ENCODE results near the gene DNAJC1. TPM values are rescaled to one million over a fixed set of nuclear protein-coding genes. Genes with fewer than 3 reads are reported as not detected.

The DNAJC1 gene
- polyA plus RNA-seq, 1 donor (not counting 4 experiments of a cell fraction or from before 2014, with no cell fraction given), result 24.8 TPM

- Histone ChIP-seq H3K79me2 (ENCODE audit: control insufficient read depth, insufficient read depth, low read length) (no peaks in the 10 kb centered on the region), H3K27me3 (ENCODE audit: control insufficient read depth, extremely low read depth, insufficient read depth, low read length) (no peaks in the 10 kb centered on the region), H3K9me1 (ENCODE audit: control insufficient read depth, extremely low read depth, insufficient read depth, low read length) (no peaks in the 10 kb centered on the region), H3K4me3 (ENCODE audit: control insufficient read depth in 2 of 3, extremely low read depth in 1 of 3, insufficient read depth in 2 of 3, low read depth in 1 of 3, low read length in 3 of 3) (no peak overlapping the region), H3K27ac (ENCODE audit: control insufficient read depth, insufficient read depth, low read length) (no peak overlapping the region), H3K9me3 (ENCODE audit: control insufficient read depth, low read depth, low read length) (no peaks in the 10 kb centered on the region), H2AFZ (ENCODE audit: control insufficient read depth, low read length) (no peak overlapping the region), H3K36me3 (ENCODE audit: control insufficient read depth in 2 of 2, extremely low read depth in 1 of 2, insufficient read depth in 2 of 2, low read length in 2 of 2) (peaks cover 0 to 3% of the 10 kb centered on the region in 2 experiments), H3K4me2 (ENCODE audit: control insufficient read depth, extremely low read depth, insufficient read depth, low read depth, low read length) (no peak overlapping the region), H4K20me1 (ENCODE audit: control insufficient read depth, extremely low read depth, insufficient read depth, low read length) (no peaks in the 10 kb centered on the region), H3K4me1 (ENCODE audit: control insufficient read depth, extremely low read depth, insufficient read depth, low read length) (peaks cover 25% of the 10 kb centered on the region), H3K9ac (ENCODE audit: control insufficient read depth, extremely low read depth, insufficient read depth, low read length) (no peak overlapping the region)
- no peak for FAIRE-seq
- dilution Hi-C loops (cut with MboI; ENCODE audit: extremely low pct_ligation_motif_present, low sequenced_read_pairs), result no loop called here
- TF ChIP-seq EZH2 (IDR thresholded peaks at IDR 0.05; ENCODE audit: low read length), result no peak
- no peak for TF ChIP-seq CTCF (optimal IDR thresholded peaks at IDR 0.05 in 1 of 3, IDR thresholded peaks at IDR 0.05 in 1 of 3, conservative IDR thresholded peaks at IDR 0.05 in 1 of 3; ENCODE audit: extremely low read depth in 1 of 3, insufficient read depth in 2 of 3, low read length in 3 of 3)
- DNase-seq (ENCODE audit: low read depth, low spot score), result no peak
These were observed 281.3 kb downstream of the DNAJC1 start for GRCh38 chr10:21722209-21722608.

DNA sequence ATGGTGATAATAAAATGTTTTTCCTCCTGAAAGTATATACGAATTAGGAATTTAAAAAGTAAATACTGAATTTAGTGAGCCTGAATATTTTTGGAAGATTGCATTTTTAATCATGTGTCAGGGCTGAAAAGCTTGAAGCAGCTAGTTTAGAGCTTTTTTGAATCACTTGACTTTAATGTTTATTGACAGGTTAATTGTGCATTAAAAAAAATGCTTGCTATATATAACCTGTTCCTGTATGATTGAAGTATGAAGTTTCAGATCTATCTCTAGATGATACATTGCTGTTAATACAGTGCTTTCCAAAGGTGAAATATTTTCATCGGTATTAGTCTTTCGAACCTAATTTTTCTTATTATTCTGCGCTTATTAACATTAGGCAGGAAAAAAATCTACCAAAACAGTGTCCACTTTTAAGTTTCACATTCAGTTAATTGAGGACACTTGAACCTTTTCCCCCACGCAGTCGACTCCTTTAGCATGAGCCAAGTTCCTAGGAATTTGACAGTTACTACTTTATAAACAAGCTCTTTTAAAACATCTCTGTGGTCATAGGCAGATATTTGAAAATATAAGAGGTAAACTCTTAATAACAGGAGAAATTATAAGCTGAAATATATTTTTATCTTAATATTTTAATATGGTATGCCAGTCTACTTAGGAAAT, 282.4 kb downstream of the DNAJC1 start:
- Histone ChIP-seq H3K4me1 (ENCODE audit: control insufficient read depth, extremely low read depth, insufficient read depth, low read length) (peaks cover 15% of the 10 kb centered on the region), H3K4me3 (ENCODE audit: control insufficient read depth in 2 of 3, extremely low read depth in 1 of 3, insufficient read depth in 2 of 3, low read depth in 1 of 3, low read length in 3 of 3) (no peak overlapping the region), H3K79me2 (ENCODE audit: control insufficient read depth, insufficient read depth, low read length) (no peaks in the 10 kb centered on the region), H3K27me3 (ENCODE audit: control insufficient read depth, extremely low read depth, insufficient read depth, low read length) (no peaks in the 10 kb centered on the region), H3K9me1 (ENCODE audit: control insufficient read depth, extremely low read depth, insufficient read depth, low read length) (no peaks in the 10 kb centered on the region), H3K27ac (ENCODE audit: control insufficient read depth, insufficient read depth, low read length) (no peak overlapping the region), H2AFZ (ENCODE audit: control insufficient read depth, low read length) (no peak overlapping the region), H4K20me1 (ENCODE audit: control insufficient read depth, extremely low read depth, insufficient read depth, low read length) (no peaks in the 10 kb centered on the region), H3K9me3 (ENCODE audit: control insufficient read depth, low read depth, low read length) (no peaks in the 10 kb centered on the region), H3K36me3 (ENCODE audit: control insufficient read depth in 2 of 2, extremely low read depth in 1 of 2, insufficient read depth in 2 of 2, low read length in 2 of 2) (peaks cover 0 to 3% of the 10 kb centered on the region in 2 experiments), H3K4me2 (ENCODE audit: control insufficient read depth, extremely low read depth, insufficient read depth, low read depth, low read length) (no peak overlapping the region), H3K9ac (ENCODE audit: control insufficient read depth, extremely low read depth, insufficient read depth, low read length) (no peak overlapping the region)
- dilution Hi-C loops (cut with MboI; ENCODE audit: extremely low pct_ligation_motif_present, low sequenced_read_pairs), result no loop called here
- DNase-seq (ENCODE audit: low read depth, low spot score) (no peak), FAIRE-seq (no peak)
- TF ChIP-seq EZH2 (IDR thresholded peaks at IDR 0.05; ENCODE audit: low read length), result no peak

DNA sequence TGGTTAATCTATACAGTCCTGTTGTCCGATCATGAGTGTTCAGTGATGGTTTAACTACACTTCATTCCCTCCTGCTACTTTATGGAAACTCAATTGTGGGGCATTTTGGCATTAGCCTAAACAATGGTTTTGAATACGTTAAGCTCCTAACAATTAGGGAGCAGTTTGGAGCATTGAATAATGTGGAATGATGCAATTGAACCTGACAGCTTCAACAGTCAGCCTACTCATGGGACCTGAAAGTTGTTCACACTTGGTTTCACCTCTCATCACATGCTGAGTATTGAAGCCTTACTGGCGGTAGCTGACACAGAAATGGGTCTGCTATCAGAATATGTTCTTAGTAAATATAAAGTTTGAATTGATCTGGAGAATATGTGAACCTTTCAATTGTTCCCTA, 283.4 kb downstream of the DNAJC1 start:
- Histone ChIP-seq H3K36me3 (ENCODE audit: control insufficient read depth in 2 of 2, extremely low read depth in 1 of 2, insufficient read depth in 2 of 2, low read length in 2 of 2) (peaks cover 0 to 5% of the 10 kb centered on the region in 2 experiments), H3K9me1 (ENCODE audit: control insufficient read depth, extremely low read depth, insufficient read depth, low read length) (no peaks in the 10 kb centered on the region), H3K9me3 (ENCODE audit: control insufficient read depth, low read depth, low read length) (no peaks in the 10 kb centered on the region), H3K4me3 (ENCODE audit: control insufficient read depth in 2 of 3, extremely low read depth in 1 of 3, insufficient read depth in 2 of 3, low read depth in 1 of 3, low read length in 3 of 3) (no peak overlapping the region), H3K27me3 (ENCODE audit: control insufficient read depth, extremely low read depth, insufficient read depth, low read length) (no peaks in the 10 kb centered on the region), H4K20me1 (ENCODE audit: control insufficient read depth, extremely low read depth, insufficient read depth, low read length) (no peaks in the 10 kb centered on the region), H3K4me1 (ENCODE audit: control insufficient read depth, extremely low read depth, insufficient read depth, low read length) (peaks cover 23% of the 10 kb centered on the region), H3K4me2 (ENCODE audit: control insufficient read depth, extremely low read depth, insufficient read depth, low read depth, low read length) (no peak overlapping the region), H3K9ac (ENCODE audit: control insufficient read depth, extremely low read depth, insufficient read depth, low read length) (no peak overlapping the region), H3K79me2 (ENCODE audit: control insufficient read depth, insufficient read depth, low read length) (no peaks in the 10 kb centered on the region), H2AFZ (ENCODE audit: control insufficient read depth, low read length) (no peak overlapping the region), H3K27ac (ENCODE audit: control insufficient read depth, insufficient read depth, low read length) (no peak overlapping the region)
- dilution Hi-C loops (cut with MboI; ENCODE audit: extremely low pct_ligation_motif_present, low sequenced_read_pairs), result no loop called here
- TF ChIP-seq CTCF (optimal IDR thresholded peaks at IDR 0.05 in 1 of 3, IDR thresholded peaks at IDR 0.05 in 1 of 3, conservative IDR thresholded peaks at IDR 0.05 in 1 of 3; ENCODE audit: extremely low read depth in 1 of 3, insufficient read depth in 2 of 3, low read length in 3 of 3) (no peak), EZH2 (IDR thresholded peaks at IDR 0.05; ENCODE audit: low read length) (no peak)
- FAIRE-seq, result no peak
- DNase-seq (ENCODE audit: low read depth, low spot score), result no peak
